NCI-H345 treated with DMSO at 0.1 percent for 48 hours (cell line): Measurements from ENCODE around the gene EYS.
"Not testable (repeated sequence)": the region's sequence is repeated elsewhere in the genome, so short reads cannot be mapped to it uniquely, and the experiment has no call there.

Source experiments
- DNase-seq: peaks from one replicate; lab custom pipeline; 2025; ENCODE audit not compliant: unreplicated experiment; lab: John Stamatoyannopoulos, UW

The EYS gene

DNA sequence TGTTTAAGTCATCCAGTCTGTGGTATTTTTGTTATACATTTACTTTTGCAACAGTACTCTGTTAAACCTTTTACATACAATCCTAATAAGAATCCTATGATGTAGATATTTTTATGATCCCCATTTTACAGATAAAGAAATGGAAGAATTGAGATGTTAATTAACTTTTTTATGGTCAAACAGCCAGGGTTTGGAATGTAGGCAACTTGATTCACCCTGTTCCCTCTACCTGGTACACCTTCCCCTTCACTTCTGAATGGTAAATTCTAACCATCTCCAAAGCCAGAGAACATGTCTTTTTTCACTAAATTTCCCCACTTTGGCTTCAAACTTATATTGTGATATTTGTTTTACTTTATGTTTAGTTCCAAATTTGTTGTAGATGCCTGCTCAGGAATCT is 1771.3 kb downstream of the EYS start:
- DNase-seq, result no peak

- DNase-seq, result not testable (repeated sequence)
Measured at GRCh38 chr6:63933948-63934347, 1773.1 kb downstream of the EYS start.

- DNase-seq, result no peak
Measured at GRCh38 chr6:63930848-63931247, 1776.2 kb downstream of the EYS start.

DNA sequence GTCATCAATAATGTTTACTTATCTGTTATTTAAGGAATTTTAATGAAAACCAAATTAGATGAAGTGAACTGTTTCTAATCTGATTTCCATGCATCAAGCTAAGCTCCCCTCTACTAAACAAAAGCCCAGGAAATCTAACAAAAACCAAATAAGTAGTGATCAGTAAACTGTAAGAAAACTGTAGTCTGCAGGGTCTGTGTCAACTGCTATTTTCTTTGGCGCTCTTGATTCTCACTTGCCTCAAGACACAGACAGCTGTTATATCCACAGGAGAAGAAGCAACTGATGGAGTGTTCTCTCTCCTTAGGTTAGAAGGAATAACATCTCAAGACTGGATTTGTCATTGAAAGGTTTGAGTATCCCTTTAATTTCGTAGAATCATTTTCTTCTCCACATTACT is 1777.9 kb downstream of the EYS start:
- no peak for DNase-seq

DNA sequence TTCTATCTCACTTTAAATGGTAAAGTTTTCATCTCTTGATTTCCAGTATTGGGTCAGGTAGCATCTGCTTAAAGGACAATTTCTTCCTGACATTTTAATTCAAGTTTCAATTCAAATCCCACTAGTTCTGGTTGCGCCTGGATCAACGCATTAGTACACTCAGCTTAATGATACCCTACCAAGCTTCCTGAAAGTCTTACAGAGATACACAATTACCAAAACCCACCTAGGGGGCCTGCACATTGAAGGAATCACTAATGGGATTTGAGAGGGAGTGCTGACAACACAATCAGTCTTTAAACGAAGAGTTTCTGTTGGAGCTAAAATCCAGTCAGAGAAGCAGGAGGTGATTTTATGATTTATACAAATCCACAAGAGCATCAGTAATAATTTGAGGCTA is 1778.4 kb downstream of the EYS start:
- no peak for DNase-seq

DNA sequence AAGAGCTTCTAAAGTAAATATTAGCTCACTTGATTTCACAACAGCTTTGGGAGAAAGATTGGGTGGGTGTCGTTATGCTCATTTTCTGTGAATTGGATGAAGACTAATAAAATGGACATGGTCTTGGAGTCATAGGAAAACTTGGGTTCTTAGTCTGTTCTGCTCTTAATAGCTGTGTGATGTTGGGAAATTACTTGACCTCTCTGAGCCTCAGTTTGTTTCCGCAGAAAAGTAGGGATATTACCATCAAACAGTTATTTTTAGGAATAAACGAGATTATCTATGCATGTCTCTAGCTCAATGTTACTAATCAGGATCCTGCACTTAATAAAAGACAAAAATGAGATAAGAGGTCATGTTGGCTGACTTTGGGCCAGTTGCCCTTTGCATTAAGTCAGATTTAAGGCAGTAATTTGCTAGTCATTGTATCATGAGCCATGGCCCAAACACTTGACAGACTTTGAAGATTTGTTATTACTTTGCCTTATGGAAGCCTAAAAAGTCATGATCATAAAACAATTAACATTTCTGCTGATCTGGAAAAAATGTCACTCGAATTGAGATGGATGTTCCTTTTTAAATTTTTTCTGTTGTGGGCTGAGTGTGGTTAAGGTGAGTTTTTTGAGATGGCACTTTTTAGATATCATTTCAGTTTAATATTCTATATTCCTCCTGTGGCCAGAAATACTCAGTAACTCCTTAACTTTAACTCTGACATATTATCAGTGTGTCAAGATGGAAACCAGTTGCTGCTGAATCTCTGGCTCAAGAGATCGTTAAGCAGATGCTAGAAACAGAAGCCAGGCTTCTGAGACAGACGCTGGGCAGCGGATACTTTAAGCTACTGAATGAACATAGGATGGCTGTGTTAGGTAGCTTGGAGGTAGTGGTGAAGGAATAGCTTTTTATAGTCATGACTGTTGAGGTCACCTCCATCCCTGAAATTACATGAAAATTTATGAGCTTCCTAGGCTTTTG is 1779.8 kb downstream of the EYS start:
- DNase-seq, result no peak

GRCh38 chr6:63926258-63926780 is 1780.7 kb downstream of the EYS start:
- no peak for DNase-seq

DNA sequence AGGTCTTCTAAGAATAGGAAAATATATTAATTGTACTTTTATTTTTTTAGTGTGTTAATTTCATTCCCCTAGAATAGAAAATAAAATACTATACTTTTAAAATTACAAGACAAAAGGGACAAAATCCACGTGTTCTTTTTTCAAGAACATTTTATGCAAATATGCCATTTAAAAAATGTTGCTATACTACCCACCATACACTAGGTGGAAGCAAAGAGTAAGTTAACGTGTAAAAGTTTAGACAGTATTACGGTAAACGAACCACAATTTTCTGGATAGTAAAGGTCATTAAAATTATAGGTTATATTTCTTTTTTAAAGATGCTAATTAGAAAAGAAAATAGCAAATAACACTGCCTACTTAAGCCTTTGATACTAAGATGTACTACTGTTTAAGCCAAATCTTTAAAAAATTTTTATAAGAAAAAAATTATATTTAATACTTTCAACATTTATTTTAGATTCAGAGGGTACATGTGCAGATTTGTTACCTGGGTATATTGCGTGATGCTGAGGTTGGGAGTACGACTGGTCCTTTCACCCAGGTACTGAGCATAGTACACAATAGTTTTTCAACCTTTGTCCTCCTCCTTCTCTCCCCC is 1783.8 kb downstream of the EYS start:
- peak; percentile 68 for DNase-seq

DNA sequence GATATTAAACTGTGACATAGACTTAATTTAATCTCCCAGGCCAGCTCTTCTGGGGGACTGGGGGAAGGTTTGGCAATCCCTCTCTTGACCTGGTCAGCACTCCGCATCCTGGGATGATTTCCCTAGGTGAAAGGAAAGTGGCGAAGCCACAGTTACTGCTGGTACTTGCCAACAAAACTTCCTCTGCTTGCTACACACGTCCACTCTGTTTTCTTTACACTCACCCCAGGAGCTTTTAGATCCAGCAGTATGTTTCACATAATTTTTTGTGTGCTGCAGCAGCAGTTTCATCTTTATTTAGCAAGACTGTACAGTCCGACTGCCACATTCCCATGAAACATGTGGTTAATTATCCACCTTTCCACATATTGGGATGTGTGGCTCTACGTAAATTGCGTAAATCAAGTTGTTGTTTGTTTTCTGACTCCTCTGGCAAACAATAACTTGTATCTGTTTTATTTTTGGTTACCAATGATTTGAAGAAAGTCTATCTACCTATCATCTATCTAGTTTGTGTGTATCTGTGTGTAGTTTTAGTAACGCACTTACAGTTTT is 1787.4 kb downstream of the EYS start:
- no peak for DNase-seq

DNA sequence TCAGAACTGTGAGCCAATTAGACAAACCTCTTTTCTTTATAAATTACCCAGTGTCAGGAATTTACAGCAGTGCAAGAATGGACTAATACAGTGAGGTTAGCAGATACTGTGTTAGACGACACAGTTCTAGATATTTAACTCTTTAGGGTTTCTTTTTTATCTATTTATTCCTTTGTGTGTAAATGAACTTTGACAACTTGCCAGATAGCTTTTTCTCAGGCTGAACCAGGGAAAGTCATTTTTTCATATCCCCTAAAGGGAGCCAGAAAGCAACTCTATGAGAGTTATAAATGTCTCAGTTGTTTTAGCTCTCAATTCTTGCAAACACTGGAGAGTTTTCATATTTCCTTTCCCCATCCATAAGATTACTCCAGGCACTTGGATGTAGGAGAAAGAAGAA is 1794.1 kb downstream of the EYS start:
- no peak for DNase-seq

DNA sequence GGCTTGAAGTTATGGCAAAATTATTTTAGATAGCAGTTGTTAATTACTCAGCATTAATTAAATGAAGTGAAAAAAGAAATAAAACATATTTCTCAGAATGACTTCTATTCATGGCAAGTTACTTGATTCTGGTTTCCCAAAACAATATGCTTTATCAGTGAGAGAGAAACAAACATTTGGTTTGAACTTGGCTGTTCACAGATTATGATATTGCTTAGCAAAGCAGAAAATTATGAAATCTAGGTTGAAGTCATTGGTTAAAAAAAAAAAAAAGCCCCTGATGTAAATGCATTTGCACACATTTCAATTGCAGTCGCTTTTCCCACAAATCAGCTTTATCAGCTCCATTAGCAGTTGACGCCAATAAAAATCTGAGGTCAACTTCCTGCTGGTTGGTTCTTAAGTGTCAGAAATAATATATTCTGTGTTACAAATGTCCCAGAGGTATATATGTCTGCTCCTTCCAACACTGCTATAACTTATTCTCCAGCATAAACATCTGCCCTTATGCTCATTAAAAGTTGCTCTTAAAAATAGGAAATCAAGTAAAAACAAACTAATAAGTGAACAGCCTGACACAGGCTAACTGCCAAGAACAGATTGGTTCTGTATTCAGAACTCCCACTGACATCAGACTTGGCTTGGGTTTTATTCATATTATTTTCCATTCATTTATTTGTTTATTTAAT is 1796.0 kb downstream of the EYS start:
- DNase-seq, result no peak

DNA sequence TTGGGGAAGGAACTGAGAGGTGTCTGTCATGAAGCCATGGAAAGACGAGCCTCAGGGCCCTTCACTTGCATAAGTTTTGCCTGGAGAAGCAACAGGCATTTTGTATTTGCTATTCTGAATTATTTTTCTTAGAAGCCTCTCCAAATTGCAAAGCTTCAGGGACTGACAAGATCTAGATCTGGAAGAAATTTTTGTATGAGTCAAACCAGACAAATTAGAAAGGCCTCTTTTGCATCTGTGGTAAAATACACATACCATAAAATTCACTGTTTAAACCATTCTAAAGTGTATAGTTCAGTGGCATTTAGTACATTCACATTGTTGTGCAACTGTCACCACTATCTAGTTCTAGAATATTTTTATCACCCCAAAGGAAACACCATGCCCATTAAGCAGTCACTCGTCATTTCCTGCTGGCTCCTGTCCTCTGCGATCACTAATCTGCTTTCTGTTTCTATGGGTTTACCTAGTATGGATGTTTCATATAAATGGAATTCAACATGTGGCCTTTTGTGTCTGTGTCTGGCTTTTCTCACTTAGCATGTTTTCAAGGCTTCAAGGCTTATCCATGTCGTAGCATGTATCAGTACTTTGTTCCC is 1802.3 kb downstream of the EYS start:
- DNase-seq, result no peak

DNA sequence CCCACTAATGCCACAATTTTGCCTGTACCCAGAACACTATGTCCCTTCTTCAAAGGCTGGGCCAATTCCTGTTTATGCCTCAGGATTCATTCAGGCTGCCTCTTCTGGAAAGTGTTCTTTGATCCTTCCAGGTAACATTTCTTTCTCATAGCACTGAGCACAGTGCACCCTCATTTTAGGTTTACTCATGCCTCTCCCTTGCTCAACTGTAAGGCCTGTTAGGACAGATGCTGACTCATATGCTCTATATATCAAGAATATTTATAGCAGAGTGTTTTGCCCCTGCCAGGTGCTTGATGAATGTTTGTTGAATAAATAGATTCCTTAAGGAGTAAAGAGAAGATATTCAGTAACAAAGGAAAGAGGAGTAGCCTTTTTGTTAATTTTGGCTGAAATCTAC is 1807.5 kb downstream of the EYS start:
- no peak for DNase-seq

- DNase-seq, result no peak
Measured at GRCh38 chr6:63897952-63898351, 1809.1 kb downstream of the EYS start.

DNA sequence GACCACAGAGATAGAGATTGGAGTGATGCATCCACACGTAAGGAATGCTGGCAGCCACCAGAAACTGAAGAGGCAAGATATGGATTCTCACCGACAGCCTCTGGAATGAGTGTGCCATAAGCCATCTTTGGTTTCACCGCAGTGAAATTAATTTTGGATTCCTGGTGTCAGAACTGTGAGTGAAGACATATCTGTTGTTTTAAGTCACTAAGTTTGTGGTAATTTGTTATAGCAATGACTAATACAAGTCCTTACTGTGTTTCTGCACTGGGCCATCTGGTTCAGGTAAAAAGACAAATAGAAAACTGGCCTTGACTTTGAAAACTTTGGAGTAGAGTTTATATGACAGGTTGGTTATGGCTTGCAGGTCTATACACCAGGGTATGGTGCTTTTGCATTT is 1809.6 kb downstream of the EYS start:
- no peak for DNase-seq

GRCh38 chr6:63888416-63888815 is 1818.6 kb downstream of the EYS start:
- no peak for DNase-seq

DNA sequence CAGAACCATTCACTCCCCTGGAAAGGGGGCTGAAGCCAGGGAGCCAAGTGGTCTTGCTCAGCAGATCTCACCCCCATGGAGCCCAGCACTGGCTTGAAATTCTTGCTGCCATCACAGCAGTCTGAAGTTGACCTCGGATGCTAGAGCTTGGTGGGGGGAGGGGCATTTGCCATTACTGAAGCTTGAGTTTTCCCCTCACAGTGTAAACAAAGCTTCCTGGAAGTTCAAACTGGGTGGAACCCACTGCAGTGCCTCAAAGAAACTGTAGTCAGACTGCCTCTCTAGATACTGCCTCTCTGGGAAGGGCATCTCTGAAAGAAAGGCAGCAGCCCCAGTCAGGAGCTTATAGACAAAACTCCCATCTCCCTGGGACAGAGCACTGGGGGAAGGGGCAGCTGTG is 1819.2 kb downstream of the EYS start:
- DNase-seq, result not testable (repeated sequence)

GRCh38 chr6:63887002-63887751 is 1819.8 kb downstream of the EYS start:
- DNase-seq, result no peak

- DNase-seq, result no peak
Measured at GRCh38 chr6:63886341-63886740, 1820.7 kb downstream of the EYS start.

DNA sequence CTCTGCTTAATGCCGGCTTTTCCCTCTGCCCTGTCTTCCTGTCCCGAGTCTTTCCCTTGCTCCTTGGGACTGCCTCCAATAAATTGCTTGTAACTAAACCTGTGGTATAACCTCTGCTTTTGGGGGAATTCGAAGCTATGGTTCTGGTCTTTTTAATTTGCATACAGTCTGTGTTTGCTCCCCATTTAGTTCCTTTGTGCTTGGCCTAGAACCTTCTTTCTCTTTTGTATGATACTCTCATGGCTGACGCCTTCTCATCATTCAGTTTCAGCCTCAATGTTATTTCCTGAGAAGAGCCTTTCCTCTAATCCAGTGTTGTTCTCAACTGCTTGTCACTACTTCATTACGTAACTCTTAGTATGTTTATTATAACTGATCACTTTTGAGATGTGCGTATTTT is 1823.4 kb downstream of the EYS start:
- no peak for DNase-seq
